Measurements from ENCODE around the gene MTHFD1L.

DNA sequence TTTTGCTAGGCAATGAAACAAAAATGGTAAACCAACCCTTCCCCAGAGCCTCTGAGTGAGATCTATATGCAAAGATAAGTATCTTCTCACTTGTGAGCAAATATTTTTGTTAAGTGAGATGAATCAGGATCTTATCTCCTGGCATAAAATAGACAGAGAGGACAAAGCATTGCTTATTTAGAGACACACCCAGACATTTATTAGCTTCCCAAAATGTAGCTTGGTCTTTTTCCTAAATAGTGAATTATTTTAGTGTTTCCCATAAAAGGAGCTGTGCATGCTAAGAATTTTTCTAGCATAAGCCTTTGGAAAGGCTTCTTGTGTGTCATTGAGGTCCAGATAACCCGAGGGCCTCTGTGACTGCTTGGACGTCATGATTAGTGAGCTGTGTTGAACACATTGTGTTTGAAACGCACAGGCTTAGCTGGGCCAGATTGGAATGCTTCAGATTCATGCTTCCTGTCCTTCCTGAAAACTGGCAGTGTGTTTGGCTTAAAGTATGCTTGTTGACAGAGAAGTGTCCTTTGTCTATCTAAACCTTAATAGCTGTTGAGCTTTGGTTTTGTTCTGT, 16.5 kb downstream of the MTHFD1L start:
- no peak for TF ChIP-seq CTCF (IDR thresholded peaks at IDR 0.05; ENCODE audit: control extremely low read depth in 1 of 3, insufficient read depth in 1 of 3, low read depth in 1 of 3, low read length in 3 of 3)
- no peak for TF ChIP-seq BRCA1 (IDR thresholded peaks at IDR 0.05; ENCODE audit: low read depth, low read length)
- TF ChIP-seq SIN3A (conservative IDR thresholded peaks at IDR 0.05 in 1 of 2, IDR thresholded peaks at IDR 0.05 in 1 of 2; ENCODE audit: low read depth in 1 of 2, low read length in 2 of 2) = no peak
- no peak for TF ChIP-seq CEBPB (IDR thresholded peaks at IDR 0.05; ENCODE audit: low read depth, low read length)
- TF ChIP-seq MAX (IDR thresholded peaks at IDR 0.05) = no peak
- TF ChIP-seq RFX5 (IDR thresholded peaks at IDR 0.05; ENCODE audit: borderline replicate concordance, low read depth, low read length) = no peak

Measured in H1 (cell line).